Lower lobe of right lung (tissue), 2 donors: ENCODE results near the gene RAB11FIP3. TPM values are rescaled to one million over a fixed set of nuclear protein-coding genes. Genes with fewer than 3 reads are reported as not detected.

Source experiments
- ATAC-seq, 2 donors: fragments of 200-7000 bp; cut with Tn5 transposase; one replicate each; pipeline ENCODE4 v1.9.1; 2020 to 2022; ENCODE audit warnings: mild to moderate bottlenecking in 2 of 2, moderate library complexity in 2 of 2
- DNase-seq: peaks from one replicate; pipeline ENCODE4 v3.0.0-alpha.2; 2020
- H3K27ac ChIP-seq: fragments of 200-600 bp; one replicate; pipeline ENCODE4 v1.8.0; 2022
- H3K27me3 ChIP-seq: fragments of 200-600 bp; one replicate; pipeline ENCODE4 v1.8.0; 2022; ENCODE audit warnings: low read depth
- H3K36me3 ChIP-seq: fragments of 200-600 bp; one replicate; pipeline ENCODE4 v1.8.0; 2022; ENCODE audit warnings: mild to moderate bottlenecking
- H3K4me1 ChIP-seq: fragments of 200-600 bp; one replicate; pipeline ENCODE4 v1.8.0; 2022
- H3K4me3 ChIP-seq: fragments of 200-600 bp; one replicate; pipeline ENCODE4 v1.8.0; 2022; ENCODE audit warnings: mild to moderate bottlenecking
- H3K9me3 ChIP-seq: fragments of 200-600 bp; one replicate; pipeline ENCODE4 v1.8.0; 2022
- intact Hi-C: fragments of 100-400 bp; cut with DNase I; formaldehyde crosslinking; loops from one replicate; pipeline ENCODE4 v1.11.0; 2022
- total RNA-seq: library from RNA; stranded (reverse); fragmentation: NEBNext Ultra II Directional; extraction: Animal tissue kit (Norgen Biotek cat#: 25700); gene quantifications from one replicate; pipeline ENCODE4 v1.2.1, GENCODE V29; 2021
- TF ChIP-seq, protein P1 (sequence below): fragments of 200-600 bp; IDR thresholded peaks from one replicate; pipeline ENCODE4 v1.8.0; 2022; ENCODE audit warnings: antibody characterized with exemption, mild to moderate bottlenecking
- donor health status: DM: no; HTN: yes; CAD: no; lungs with severe emphysema.

RAB11FIP3 gene
- total RNA-seq, 1 donor from 2014 or later, result 32.2 TPM

DNA sequence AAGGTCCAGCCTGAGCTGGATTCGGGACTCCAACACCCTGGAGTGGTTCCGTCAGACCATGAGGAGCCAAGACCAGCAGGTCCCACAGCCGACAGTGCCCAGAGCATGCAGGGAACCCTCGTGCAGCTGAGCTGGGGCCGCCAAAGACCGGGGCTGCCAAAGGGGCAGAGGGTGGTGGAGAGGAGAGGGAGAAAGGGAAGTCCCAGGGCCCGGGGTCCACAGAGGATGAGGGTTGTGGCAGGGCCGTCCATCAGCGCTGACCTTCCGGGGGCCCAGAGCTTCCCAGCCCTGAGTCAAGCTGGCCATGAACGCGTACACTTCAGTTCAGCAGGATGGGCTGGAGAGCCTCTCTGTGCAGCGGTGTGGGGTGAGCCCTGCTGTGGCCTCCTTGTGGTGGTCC lies 95.4 kb downstream of the RAB11FIP3 start:
- peaks cover 14% of the 10 kb centered on the region for H3K4me1 ChIP-seq
- intact Hi-C loops, result no loop called here
- no peak for DNase-seq

DNA sequence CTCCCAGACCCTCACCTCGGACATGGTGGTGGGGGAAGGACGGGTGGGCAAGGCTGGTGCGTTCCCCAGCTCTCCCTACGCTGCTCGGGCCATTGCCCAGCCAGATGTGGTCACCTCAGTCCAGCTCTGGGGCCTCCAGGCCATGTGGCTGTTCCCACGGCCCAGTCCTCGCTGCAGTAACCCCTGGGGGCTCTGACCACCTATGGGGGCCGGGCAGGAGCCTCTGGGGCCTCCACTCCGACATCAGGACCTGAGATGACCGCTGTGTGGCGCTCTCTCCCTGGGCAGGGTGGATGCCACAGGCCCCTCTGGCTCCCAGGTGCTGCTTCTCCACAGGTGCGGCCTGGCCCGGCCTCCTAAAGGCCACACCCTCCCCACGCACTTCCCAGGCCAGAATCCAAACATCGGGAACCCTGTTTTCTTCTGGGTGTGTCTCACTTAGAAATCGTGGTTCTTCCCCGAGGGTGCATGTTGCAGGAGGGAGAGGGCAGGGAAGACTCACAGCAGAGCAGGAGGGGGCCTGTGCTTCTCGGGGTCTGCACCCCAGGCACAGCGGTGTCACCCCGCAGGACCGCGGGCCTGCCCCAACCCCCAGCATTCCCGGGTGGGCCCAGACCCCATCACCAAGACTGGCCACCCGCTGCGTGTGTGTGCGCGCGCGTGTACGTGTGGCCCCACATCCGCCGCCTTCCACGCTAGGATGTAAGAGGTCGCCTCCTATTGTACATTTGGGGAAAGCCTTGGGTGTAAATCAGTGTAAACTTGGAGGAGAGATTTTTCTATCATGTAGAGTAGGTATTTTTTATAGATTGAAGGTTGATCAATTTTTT lies 96.1 kb downstream of the RAB11FIP3 start:
- H3K4me1 ChIP-seq, result peaks cover 21% of the 10 kb centered on the region
- no peak for ATAC-seq
- no peak overlapping the region for H3K4me3 ChIP-seq
- intact Hi-C loops, result no loop called here
- no peaks in the 10 kb centered on the region for H3K9me3 ChIP-seq
- no peak overlapping the region for H3K27ac ChIP-seq
- no peaks in the 10 kb centered on the region for H3K27me3 ChIP-seq
- TF ChIP-seq, protein P1, sequence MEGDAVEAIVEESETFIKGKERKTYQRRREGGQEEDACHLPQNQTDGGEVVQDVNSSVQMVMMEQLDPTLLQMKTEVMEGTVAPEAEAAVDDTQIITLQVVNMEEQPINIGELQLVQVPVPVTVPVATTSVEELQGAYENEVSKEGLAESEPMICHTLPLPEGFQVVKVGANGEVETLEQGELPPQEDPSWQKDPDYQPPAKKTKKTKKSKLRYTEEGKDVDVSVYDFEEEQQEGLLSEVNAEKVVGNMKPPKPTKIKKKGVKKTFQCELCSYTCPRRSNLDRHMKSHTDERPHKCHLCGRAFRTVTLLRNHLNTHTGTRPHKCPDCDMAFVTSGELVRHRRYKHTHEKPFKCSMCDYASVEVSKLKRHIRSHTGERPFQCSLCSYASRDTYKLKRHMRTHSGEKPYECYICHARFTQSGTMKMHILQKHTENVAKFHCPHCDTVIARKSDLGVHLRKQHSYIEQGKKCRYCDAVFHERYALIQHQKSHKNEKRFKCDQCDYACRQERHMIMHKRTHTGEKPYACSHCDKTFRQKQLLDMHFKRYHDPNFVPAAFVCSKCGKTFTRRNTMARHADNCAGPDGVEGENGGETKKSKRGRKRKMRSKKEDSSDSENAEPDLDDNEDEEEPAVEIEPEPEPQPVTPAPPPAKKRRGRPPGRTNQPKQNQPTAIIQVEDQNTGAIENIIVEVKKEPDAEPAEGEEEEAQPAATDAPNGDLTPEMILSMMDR, result no peak
- H3K36me3 ChIP-seq, result peaks cover 36% of the 10 kb centered on the region
- no peak for DNase-seq

More for the DNA sequence above, 95.4 kb downstream of the RAB11FIP3 start:
- TF ChIP-seq, protein P1, result no peak
- no peaks in the 10 kb centered on the region for H3K9me3 ChIP-seq
- ATAC-seq, result no peak
- no peak overlapping the region for H3K4me3 ChIP-seq
- H3K27ac ChIP-seq, result no peak overlapping the region
- H3K27me3 ChIP-seq, result no peaks in the 10 kb centered on the region
- peaks cover 43% of the 10 kb centered on the region for H3K36me3 ChIP-seq

DNA sequence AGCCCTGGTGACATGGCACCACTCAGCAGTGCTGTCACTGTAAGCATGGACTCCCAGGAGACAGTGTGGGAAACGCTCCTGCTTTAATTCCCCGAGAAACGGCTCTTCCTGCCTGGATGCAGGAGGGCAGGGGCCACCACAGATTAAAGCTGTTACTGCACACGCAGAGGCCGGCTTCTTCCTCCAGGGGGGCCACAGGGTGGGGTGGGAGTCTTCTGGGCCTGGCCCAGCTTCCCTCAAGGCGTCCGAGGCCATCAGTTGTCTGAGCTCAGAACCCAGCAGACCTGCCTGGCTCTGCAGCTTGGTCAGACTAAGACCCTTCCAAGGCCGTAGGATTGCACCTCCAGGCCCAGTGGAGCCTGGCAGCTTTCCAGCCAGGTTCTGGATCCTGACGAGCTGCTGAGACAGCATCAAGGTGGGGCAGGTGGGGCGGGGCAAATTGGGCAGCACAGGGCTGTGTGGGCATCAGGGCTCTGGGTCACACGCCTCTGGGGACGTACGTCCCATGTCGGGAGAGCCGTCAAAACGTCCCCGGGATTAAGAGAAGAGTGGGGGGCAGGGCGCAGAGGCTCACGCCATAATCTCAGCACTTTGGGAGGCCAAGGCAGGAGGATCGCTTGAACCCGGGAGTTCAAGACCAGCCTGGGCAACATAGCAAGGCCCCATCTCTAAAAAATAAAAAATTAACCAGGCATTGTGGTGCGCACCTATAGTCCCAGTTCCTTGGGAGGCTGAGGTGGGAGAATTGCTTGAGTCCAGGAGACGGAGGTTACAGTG lies 97.1 kb downstream of the RAB11FIP3 start:
- TF ChIP-seq, protein P1, result no peak
- no peaks in the 10 kb centered on the region for H3K9me3 ChIP-seq
- H3K4me1 ChIP-seq, result peaks cover 23% of the 10 kb centered on the region
- no peak for DNase-seq
- peaks cover 28% of the 10 kb centered on the region for H3K36me3 ChIP-seq
- H3K4me3 ChIP-seq, result no peak overlapping the region
- intact Hi-C loops, result no loop called here
- no peak for ATAC-seq
- no peak overlapping the region for H3K27ac ChIP-seq
- H3K27me3 ChIP-seq, result no peaks in the 10 kb centered on the region

DNA sequence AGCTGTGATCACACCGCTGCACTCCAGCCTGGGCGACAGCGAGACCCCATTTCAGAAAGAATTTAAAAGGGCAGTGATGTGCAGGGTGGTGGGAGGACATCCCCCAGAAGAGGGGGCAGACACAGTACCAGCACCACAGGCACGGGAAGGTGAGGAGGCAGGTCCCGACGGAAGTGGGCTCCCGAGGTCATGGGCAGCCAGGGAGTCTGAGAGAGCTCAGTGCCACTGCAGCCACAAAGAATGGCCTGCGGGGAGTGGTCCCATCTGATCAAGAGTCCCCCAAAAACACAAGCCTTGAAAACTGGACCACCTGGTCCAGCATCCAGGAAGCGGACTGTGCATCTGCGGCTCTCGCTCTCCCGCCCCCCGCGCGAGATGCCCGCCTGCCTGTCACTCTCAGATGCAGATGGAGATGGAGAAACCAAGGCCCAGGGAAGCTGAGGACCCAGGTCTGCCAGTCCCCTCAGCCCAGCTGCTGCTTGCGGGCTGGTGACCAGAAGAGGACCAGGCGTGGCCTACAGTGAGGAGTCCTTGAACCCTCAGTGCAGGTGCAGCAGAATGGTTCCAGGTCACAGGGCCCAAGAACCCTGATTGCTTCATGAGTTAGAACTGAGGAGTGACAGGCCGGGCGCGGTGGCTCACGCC lies 97.8 kb downstream of the RAB11FIP3 start:
- Histone ChIP-seq H3K4me3 (no peak overlapping the region), H3K4me1 (peaks cover 23% of the 10 kb centered on the region), H3K27me3 (no peaks in the 10 kb centered on the region), H3K27ac (no peak overlapping the region), H3K9me3 (no peaks in the 10 kb centered on the region), H3K36me3 (peaks cover 25% of the 10 kb centered on the region)
- TF ChIP-seq, protein P1, result no peak
- DNase-seq, result no peak
- ATAC-seq, result no peak
- intact Hi-C loops, result no loop called here

DNA sequence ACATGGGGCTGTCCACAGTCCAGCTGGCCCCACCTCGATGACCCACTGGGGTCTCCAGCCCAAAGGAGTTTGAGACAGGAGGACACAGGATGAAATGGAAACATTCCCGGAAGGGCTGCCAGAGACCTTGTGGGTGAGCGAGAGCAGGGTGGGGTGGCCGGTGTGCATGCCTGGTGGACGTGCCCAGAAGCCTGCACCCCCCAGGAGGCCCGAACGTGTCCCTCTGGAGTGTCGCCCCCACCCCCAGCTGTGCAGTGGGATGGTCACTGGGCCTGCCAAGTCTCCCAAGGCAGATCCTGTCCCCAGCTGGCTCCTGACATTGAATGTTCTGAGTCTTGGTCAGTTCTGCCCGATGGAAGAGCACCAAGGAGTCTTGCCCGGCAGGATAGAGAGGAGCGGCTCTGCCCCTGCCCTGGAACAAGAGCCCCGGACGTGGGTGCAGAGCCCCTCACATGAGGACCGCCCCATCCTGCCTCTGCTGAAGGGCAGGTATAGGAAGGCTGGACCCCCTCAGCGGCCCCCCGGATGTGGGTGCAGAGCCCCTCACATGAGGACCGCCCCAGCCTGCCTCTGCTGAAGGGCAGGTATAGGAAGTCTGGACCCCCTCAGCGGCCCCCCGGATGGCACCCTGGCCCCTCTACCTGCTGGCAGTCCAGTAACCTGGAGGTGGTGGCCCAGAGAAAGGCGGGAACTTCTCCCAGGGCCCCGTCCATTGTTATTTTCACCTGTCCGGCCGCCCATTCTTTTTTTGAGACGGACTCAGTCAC lies 99.0 kb downstream of the RAB11FIP3 start:
- intact Hi-C loops, result no loop called here
- H3K9me3 ChIP-seq, result no peaks in the 10 kb centered on the region
- H3K36me3 ChIP-seq, result peaks cover 16% of the 10 kb centered on the region
- no peak overlapping the region for H3K4me3 ChIP-seq
- no peak for ATAC-seq
- DNase-seq, result no peak
- peaks cover 35% of the 10 kb centered on the region for H3K4me1 ChIP-seq
- TF ChIP-seq, protein P1, result no peak
- no peak overlapping the region for H3K27ac ChIP-seq
- no peaks in the 10 kb centered on the region for H3K27me3 ChIP-seq
